ENCODE results near the gene GNAI3.
A peak's percentile ranks its signal among the peaks of the same experiment; 100 is the strongest.

Gene GNAI3

GRCh38 chr1:109547463-109548320, 723 bp upstream of the GNAI3 start:
- ATAC-seq, result peak; percentile 24
- TF ChIP-seq ZC3H10 (CRISPR knock-in tag; IDR thresholded peaks at IDR 0.05) (no peak), ARNTL (CRISPR knock-in tag; IDR thresholded peaks at IDR 0.05; ENCODE audit: borderline replicate concordance, low read depth) (no peak), PPARA (CRISPR knock-in tag; IDR thresholded peaks at IDR 0.05; ENCODE audit: borderline replicate concordance) (no peak), SNAI2 (CRISPR knock-in tag; IDR thresholded peaks at IDR 0.05) (no peak), BACH2 (CRISPR knock-in tag; IDR thresholded peaks at IDR 0.05; ENCODE audit: borderline replicate concordance) (no peak), POU6F1 (CRISPR knock-in tag; IDR thresholded peaks at IDR 0.05; ENCODE audit: borderline replicate concordance, low read depth) (no peak), ISL1 (CRISPR knock-in tag; IDR thresholded peaks at IDR 0.05) (no peak), ZFP30 (CRISPR knock-in tag; IDR thresholded peaks at IDR 0.05) (no peak), TSHZ2 (CRISPR knock-in tag; IDR thresholded peaks at IDR 0.05) (no peak), OSR1 (CRISPR knock-in tag; IDR thresholded peaks at IDR 0.05) (no peak), ZNF8 (CRISPR knock-in tag; IDR thresholded peaks at IDR 0.05) (no peak), CSRNP3 (CRISPR knock-in tag; IDR thresholded peaks at IDR 0.05) (no peak), PATZ1 (CRISPR knock-in tag; IDR thresholded peaks at IDR 0.05; ENCODE audit: borderline replicate concordance) (no peak), ZNF70 (CRISPR knock-in tag; IDR thresholded peaks at IDR 0.05) (no peak), ZNF565 (CRISPR knock-in tag; conservative IDR thresholded peaks at IDR 0.05; ENCODE audit: low read depth) (no peak), RARB (CRISPR knock-in tag; IDR thresholded peaks at IDR 0.05) (no peak), TOX (CRISPR knock-in tag; IDR thresholded peaks at IDR 0.05; ENCODE audit: borderline replicate concordance) (no peak)

GRCh38 chr1:109556563-109556962, 8.1 kb downstream of the GNAI3 start:
- TF ChIP-seq ISL1 (CRISPR knock-in tag; IDR thresholded peaks at IDR 0.05), result no peak
- no peak for TF ChIP-seq ARNTL (CRISPR knock-in tag; IDR thresholded peaks at IDR 0.05; ENCODE audit: borderline replicate concordance, low read depth)
- no peak for TF ChIP-seq PATZ1 (CRISPR knock-in tag; IDR thresholded peaks at IDR 0.05; ENCODE audit: borderline replicate concordance)
- no peak for TF ChIP-seq CREB5 (CRISPR knock-in tag; IDR thresholded peaks at IDR 0.05; ENCODE audit: low read depth)
- no peak for TF ChIP-seq POU6F1 (CRISPR knock-in tag; IDR thresholded peaks at IDR 0.05; ENCODE audit: borderline replicate concordance, low read depth)
- TF ChIP-seq ZNF70 (CRISPR knock-in tag; IDR thresholded peaks at IDR 0.05), result no peak
- TF ChIP-seq CSDC2 (CRISPR knock-in tag; IDR thresholded peaks at IDR 0.05), result no peak
- TF ChIP-seq ZNF565 (CRISPR knock-in tag; conservative IDR thresholded peaks at IDR 0.05; ENCODE audit: low read depth), result no peak
- no peak for TF ChIP-seq TOX (CRISPR knock-in tag; IDR thresholded peaks at IDR 0.05; ENCODE audit: borderline replicate concordance)
- no peak for TF ChIP-seq OSR1 (CRISPR knock-in tag; IDR thresholded peaks at IDR 0.05)
- no peak for TF ChIP-seq BACH2 (CRISPR knock-in tag; IDR thresholded peaks at IDR 0.05; ENCODE audit: borderline replicate concordance)
- TF ChIP-seq TCF4 (CRISPR knock-in tag; IDR thresholded peaks at IDR 0.05; ENCODE audit: borderline replicate concordance), result no peak
- no peak for ATAC-seq
